Tibial artery (tissue), 4 donors: ENCODE measurements around the gene MID2.
"Not testable (repeated sequence)": the region's sequence is repeated elsewhere in the genome, so short reads cannot be mapped to it uniquely, and the experiment has no call there.

Experiments used
- DNase-seq, 2 donors: peaks; one replicate each; pipeline ENCODE4 v3.0.0-alpha.2; 2019
- H3K27ac ChIP-seq, 2 donors: fragments of 200-600 bp; sonication (generic) in 1 of 2; 1 replicate in 1 of 2; 2 replicates in 1 of 2; pipeline ENCODE4 v1.5.1; 2018 to 2019; ENCODE audit warnings: mild to moderate bottlenecking in 1 of 2
- H3K27me3 ChIP-seq, 2 donors: fragments of 200-600 bp; sonication (generic) in 1 of 2; one replicate each; pipeline versions ENCODE4 v1.5.1 to v1.6.0; 2016 to 2019
- H3K36me3 ChIP-seq, 3 donors: fragments of 200-600 bp; sonication (generic) in 2 of 3; one replicate each; pipeline ENCODE4 v1.5.1; 2016 to 2019; ENCODE audit warnings: mild to moderate bottlenecking in 2 of 3
- H3K4me1 ChIP-seq, 4 donors: fragments of 200-600 bp; sonication (generic) in 2 of 4; 1 replicate in 3 of 4; 2 replicates in 1 of 4; pipeline ENCODE4 v1.5.1; 2016 to 2019
- H3K4me3 ChIP-seq, 2 donors: fragments of 200-600 bp; sonication (generic) in 1 of 2; 1 replicate in 1 of 2; 2 replicates in 1 of 2; pipeline ENCODE4 v1.5.1; 2018 to 2019; ENCODE audit warnings: mild to moderate bottlenecking in 2 of 2
- H3K9me3 ChIP-seq, 3 donors: fragments of 200-600 bp; sonication (generic) in 1 of 3; one replicate each; pipeline ENCODE4 v1.5.1; 2016 to 2019
- intact Hi-C: fragments of 100-400 bp; cut with DNase I; formaldehyde crosslinking; loops from one replicate; pipeline ENCODE4 v1.15.0; 2023; ENCODE audit warnings: low total_unique reads
- TF ChIP-seq, protein P1 (sequence below), 2 experiments: fragments of 200-600 bp in 1 of 2; fragments of 450-650 bp in 1 of 2; IDR thresholded peaks; one replicate each; pipeline ENCODE4 v1.5.1; 2017 to 2019; ENCODE audit warnings: antibody characterized with exemption in 2 of 2, mild to moderate bottlenecking in 1 of 2, moderate library complexity in 1 of 2

The MID2 gene

GRCh38 chrX:107848591-107848990, 22.9 kb downstream of the MID2 start:
- no peak for DNase-seq
- H3K9me3 ChIP-seq: no peaks in the 10 kb centered on the region
- TF ChIP-seq, protein P1, sequence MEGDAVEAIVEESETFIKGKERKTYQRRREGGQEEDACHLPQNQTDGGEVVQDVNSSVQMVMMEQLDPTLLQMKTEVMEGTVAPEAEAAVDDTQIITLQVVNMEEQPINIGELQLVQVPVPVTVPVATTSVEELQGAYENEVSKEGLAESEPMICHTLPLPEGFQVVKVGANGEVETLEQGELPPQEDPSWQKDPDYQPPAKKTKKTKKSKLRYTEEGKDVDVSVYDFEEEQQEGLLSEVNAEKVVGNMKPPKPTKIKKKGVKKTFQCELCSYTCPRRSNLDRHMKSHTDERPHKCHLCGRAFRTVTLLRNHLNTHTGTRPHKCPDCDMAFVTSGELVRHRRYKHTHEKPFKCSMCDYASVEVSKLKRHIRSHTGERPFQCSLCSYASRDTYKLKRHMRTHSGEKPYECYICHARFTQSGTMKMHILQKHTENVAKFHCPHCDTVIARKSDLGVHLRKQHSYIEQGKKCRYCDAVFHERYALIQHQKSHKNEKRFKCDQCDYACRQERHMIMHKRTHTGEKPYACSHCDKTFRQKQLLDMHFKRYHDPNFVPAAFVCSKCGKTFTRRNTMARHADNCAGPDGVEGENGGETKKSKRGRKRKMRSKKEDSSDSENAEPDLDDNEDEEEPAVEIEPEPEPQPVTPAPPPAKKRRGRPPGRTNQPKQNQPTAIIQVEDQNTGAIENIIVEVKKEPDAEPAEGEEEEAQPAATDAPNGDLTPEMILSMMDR (IDR thresholded peaks at IDR 0.05): no peak
- no peak overlapping the region for H3K4me3 ChIP-seq
- no peak overlapping the region for H3K27ac ChIP-seq
- H3K36me3 ChIP-seq: peaks cover 0 to 6% (median 0%) of the 10 kb centered on the region in 3 donors
- no peaks in the 10 kb centered on the region for H3K27me3 ChIP-seq
- intact Hi-C loops: no loop called here
- H3K4me1 ChIP-seq: peaks cover 0 to 12% (median 0%) of the 10 kb centered on the region in 4 donors

GRCh38 chrX:107849747-107850421, 24.2 kb downstream of the MID2 start:
- Histone ChIP-seq H3K9me3 (no peaks in the 10 kb centered on the region), H3K27ac (no peak overlapping the region), H3K36me3 (peaks cover 0 to 6% (median 0%) of the 10 kb centered on the region in 3 donors), H3K27me3 (no peaks in the 10 kb centered on the region), H3K4me1 (peaks cover 0 to 7% (median 0%) of the 10 kb centered on the region in 4 donors), H3K4me3 (no peak overlapping the region)
- no peak for DNase-seq
- intact Hi-C loops: no loop called here
- TF ChIP-seq, protein P1 (IDR thresholded peaks at IDR 0.05): no peak

GRCh38 chrX:107850422-107850765, 24.7 kb downstream of the MID2 start:
- TF ChIP-seq, protein P1 (IDR thresholded peaks at IDR 0.05): no peak
- Histone ChIP-seq H3K27me3 (no peaks in the 10 kb centered on the region), H3K4me3 (no peak overlapping the region), H3K27ac (no peak overlapping the region), H3K4me1 (peaks cover 0 to 4% (median 0%) of the 10 kb centered on the region in 4 donors), H3K36me3 (peaks cover 0 to 6% (median 0%) of the 10 kb centered on the region in 3 donors), H3K9me3 (no peaks in the 10 kb centered on the region)
- intact Hi-C loops: no loop called here
- DNase-seq: no peak

DNA sequence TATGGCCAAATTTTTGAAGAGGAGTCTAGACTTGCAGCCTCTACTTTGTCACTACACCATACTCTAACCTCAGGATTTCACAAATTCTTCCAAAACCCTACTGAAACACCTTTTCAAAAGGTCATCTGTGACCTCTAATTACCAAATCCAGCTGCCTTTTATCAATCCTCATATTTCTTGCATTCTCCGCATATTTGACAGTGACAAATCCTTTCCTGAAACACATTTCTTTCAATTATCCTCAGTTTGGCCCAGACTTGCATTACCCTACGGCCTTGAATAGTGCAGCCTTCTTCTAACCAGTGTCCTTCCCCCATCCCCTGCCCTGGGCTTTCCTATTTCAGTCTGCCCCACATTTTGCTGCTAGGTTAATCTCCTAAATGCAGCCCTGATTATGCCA, 25.5 kb downstream of the MID2 start:
- DNase-seq: no peak
- H3K9me3 ChIP-seq: no peaks in the 10 kb centered on the region
- H3K4me1 ChIP-seq: no peaks in the 10 kb centered on the region
- TF ChIP-seq, protein P1 (IDR thresholded peaks at IDR 0.05): no peak
- no peak overlapping the region for H3K4me3 ChIP-seq
- H3K36me3 ChIP-seq: peaks cover 0 to 5% (median 0%) of the 10 kb centered on the region in 3 donors
- H3K27me3 ChIP-seq: no peaks in the 10 kb centered on the region
- intact Hi-C loops: no loop called here
- no peak overlapping the region for H3K27ac ChIP-seq

GRCh38 chrX:107851665-107852064, 26.0 kb downstream of the MID2 start:
- H3K4me1 ChIP-seq, H3K36me3 ChIP-seq, H3K4me3 ChIP-seq, H3K27me3 ChIP-seq, intact Hi-C loops, DNase-seq, H3K27ac ChIP-seq, H3K9me3 ChIP-seq: not testable (repeated sequence)

DNA sequence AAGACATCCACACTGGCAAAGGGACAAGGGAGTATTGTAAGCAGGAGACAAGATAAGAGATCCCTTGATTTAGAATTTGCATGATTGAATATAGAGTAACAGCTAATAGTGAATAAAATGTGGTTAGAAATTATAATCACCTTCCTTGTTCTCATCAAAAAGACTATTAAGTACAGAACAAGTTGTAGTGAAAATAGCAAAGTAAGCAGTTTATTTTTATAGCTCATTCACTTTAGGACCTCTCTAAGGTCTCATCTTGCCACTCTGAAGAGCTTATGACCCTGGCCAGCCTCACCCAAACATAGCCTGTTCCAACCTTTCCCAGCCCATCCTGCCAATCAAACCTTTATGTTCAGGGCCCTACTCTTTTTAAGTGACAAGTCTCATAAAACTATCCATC, 30.6 kb downstream of the MID2 start:
- H3K4me1 ChIP-seq: no peaks in the 10 kb centered on the region
- TF ChIP-seq, protein P1 (IDR thresholded peaks at IDR 0.05): no peak
- no peak overlapping the region for H3K27ac ChIP-seq
- no peaks in the 10 kb centered on the region for H3K9me3 ChIP-seq
- no peak overlapping the region for H3K4me3 ChIP-seq
- no peaks in the 10 kb centered on the region for H3K36me3 ChIP-seq
- DNase-seq: no peak
- intact Hi-C loops: no loop called here
- no peaks in the 10 kb centered on the region for H3K27me3 ChIP-seq

- not testable (repeated sequence) for H3K27ac ChIP-seq
Measured at GRCh38 chrX:107857041-107857440, 31.4 kb downstream of the MID2 start.

More at GRCh38 chrX:107857041-107857440, 31.4 kb downstream of the MID2 start:
- DNase-seq, intact Hi-C loops, H3K4me1 ChIP-seq, H3K4me3 ChIP-seq, H3K36me3 ChIP-seq, H3K27me3 ChIP-seq, H3K9me3 ChIP-seq: not testable (repeated sequence)
